HFF-Myc (cell line): Measurements from ENCODE around the gene NLRP12.

Source experiments
- DNase-seq: peaks from one replicate; pipeline ENCODE4 v3.0.0-alpha.2; 2011; ENCODE audit warnings: low read depth; ENCODE audit errors: extremely low read depth
- H3K4me3 ChIP-seq: replicated peaks from 2 replicates; pipeline ENCODE4 v1.5.1; 2011; ENCODE audit warnings: low read depth, mild to moderate bottlenecking, control low read depth, low read length
- CTCF ChIP-seq: IDR thresholded peaks from 2 replicates; pipeline ENCODE4 v1.5.1; 2012; ENCODE audit warnings: mild to moderate bottlenecking, low read depth, low read length, control low read depth; ENCODE audit errors: missing control alignments

The NLRP12 gene

GRCh38 chr19:53810187-53810546, 13.9 kb downstream of the NLRP12 start:
- H3K4me3 ChIP-seq: no peak overlapping the region
- TF ChIP-seq CTCF: no peak
- no peak for DNase-seq

- TF ChIP-seq CTCF: peak; percentile 34
- H3K4me3 ChIP-seq: no peak overlapping the region
- no peak for DNase-seq
Measured at GRCh38 chr19:53809518-53810186, 14.5 kb downstream of the NLRP12 start.

- DNase-seq: peak; percentile 21
- TF ChIP-seq CTCF: peak; percentile 53
- H3K4me3 ChIP-seq: no peak overlapping the region
Measured at GRCh38 chr19:53808710-53809125, 15.4 kb downstream of the NLRP12 start.

GRCh38 chr19:53801257-53801656, 22.9 kb downstream of the NLRP12 start:
- no peak for TF ChIP-seq CTCF
- no peak overlapping the region for H3K4me3 ChIP-seq
- DNase-seq: no peak

- no peak overlapping the region for H3K4me3 ChIP-seq
- TF ChIP-seq CTCF: no peak
- no peak for DNase-seq
Measured at GRCh38 chr19:53795019-53795418, 29.1 kb downstream of the NLRP12 start.

GRCh38 chr19:53792721-53793433, 31.2 kb downstream of the NLRP12 start:
- peak; percentile 66 for DNase-seq
- H3K4me3 ChIP-seq: no peak overlapping the region
- peak; percentile 100 for TF ChIP-seq CTCF
